ENCODE data around the gene VPS35L. TPM values are rescaled to one million over a fixed set of nuclear protein-coding genes. Genes with fewer than 3 reads are reported as not detected.

The VPS35L gene
- total RNA-seq, 1 experiment from 2014 or later = 27.8 TPM

GRCh38 chr16:19595043-19595767 is 39.7 kb downstream of the VPS35L start:
- DNase-seq (ENCODE audit: low spot score) = peak; percentile 90

DNA sequence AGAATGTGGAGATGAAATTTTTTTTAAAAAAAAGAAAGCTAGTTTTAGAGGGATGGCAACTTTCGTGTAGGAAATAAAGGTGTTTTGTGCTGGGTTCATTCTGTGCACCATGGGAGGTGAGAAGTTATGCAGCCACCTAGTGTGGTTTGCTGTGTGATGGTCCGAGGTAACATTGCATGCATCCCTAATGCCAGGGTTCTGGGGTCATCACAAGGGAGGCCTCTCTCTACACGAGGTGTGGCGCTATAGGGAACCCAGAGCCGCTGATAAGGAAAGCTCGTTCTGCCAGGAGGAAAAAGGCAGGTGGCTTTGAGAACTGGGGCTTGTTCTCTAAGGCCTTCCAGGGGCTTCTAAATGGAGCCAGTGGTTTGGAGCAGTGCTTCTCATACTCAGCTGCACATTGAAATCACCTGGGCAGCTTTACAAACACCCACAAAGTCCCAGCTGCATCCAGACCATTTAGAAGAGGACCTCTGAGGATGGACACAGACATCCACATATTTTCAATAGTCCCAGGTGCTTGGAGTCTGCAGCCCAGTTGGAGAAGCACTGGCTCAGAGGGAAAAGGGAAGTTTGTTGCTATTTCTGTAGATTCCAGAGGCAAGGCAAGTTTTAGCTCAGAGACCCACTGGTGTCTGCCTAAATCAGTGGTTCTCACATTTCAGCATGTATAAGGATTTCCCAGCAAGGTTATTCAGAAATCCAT is 43.5 kb downstream of the VPS35L start:
- DNase-seq (ENCODE audit: low spot score) = no peak

- DNase-seq (ENCODE audit: low spot score) = no peak
These were observed 44.6 kb downstream of the VPS35L start for GRCh38 chr16:19599968-19600716.

DNA sequence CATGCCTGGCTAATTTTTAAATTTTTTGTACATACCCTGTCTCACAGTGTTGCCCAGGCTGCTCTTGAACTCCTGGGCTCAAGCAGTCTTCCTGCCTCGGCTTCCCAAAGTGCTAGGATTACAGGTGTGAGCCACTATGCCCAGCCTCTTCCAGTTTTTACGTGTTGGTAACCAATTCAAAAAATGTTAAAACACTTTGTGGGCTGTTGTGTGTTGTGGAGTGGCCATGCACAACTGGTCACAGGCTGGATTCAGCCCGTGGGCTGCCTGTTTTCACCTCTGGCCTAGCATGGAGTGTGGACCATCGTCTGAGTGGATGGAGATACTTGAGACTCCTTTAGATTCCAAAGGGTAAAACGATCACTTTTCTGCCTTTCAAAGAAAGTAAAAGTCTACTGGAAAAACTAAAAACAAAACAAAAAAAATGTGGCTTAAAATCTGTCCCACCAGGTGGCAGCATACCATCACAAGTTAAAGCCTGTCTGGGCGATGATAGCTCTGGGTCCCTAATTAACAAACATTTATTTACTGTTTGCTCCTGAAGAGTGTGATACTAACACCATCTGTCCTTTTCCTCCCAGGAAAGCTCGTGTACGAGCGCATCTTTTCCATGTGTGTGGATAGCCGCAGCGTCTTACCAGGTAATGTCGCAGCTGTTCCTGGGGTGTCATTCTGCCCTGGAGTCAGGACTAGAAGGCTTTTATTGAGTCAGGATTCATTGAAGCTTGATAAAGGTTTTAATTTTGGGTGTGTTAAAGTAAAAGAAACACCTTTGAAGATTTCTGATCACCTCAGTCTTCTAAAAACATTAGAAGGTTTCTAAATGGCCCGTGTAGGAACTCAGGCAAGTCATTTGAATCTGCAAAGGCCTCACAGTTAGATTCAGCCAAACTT is 45.8 kb downstream of the VPS35L start:
- peak; percentile 45 for DNase-seq (ENCODE audit: low spot score)

GRCh38 chr16:19604911-19605310 is 49.4 kb downstream of the VPS35L start:
- no peak for DNase-seq (ENCODE audit: low spot score)

GRCh38 chr16:19605701-19606100 is 50.2 kb downstream of the VPS35L start:
- no peak for DNase-seq (ENCODE audit: low spot score)

- no peak for DNase-seq (ENCODE audit: low spot score)
These were observed 52.2 kb downstream of the VPS35L start for GRCh38 chr16:19607616-19608280.

DNA sequence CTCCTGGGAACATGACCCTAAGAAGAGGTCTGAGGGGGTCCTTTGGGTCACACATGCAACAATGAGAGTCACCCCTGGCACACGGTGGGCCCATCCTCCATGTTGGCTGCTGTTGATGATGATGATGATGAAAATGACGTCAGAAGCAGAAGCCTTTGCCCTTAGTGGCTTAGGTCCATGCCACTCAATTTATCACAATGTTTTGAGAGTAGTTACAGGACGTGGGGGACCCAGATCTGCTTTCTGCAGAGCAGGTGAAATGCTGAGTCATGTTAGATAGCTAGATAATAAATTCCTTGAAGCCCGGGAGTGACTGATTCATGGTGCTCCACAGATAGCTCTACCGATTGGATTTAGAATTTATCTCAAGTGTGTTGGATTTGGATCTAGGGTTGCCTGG is 53.9 kb downstream of the VPS35L start:
- peak; percentile 45 for DNase-seq (ENCODE audit: low spot score)

- no peak for DNase-seq (ENCODE audit: low spot score)
These were observed 54.7 kb downstream of the VPS35L start for GRCh38 chr16:19610200-19610599.

DNA sequence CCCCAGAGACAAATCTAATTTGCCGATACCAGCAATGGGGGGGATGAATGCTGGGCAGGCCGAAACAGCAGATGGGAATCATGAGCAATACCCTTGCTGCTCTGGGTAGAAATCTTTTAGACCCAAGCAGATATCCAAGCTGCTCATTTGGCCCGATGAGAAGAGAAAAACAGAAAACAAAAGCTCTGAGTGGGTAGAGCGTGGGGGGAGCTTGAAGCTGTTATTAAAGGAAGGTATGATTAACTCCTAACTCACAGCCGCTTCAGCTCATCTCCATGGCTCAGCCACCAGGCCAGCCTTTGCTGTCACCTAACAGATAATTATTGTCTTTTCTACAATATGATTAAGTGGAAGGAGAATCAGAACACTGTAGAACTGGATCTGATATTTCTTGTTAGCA is 58.3 kb downstream of the VPS35L start:
- no peak for DNase-seq (ENCODE audit: low spot score)

- DNase-seq (ENCODE audit: low spot score) = no peak
These were observed 60.7 kb downstream of the VPS35L start for GRCh38 chr16:19616241-19616640.

DNA sequence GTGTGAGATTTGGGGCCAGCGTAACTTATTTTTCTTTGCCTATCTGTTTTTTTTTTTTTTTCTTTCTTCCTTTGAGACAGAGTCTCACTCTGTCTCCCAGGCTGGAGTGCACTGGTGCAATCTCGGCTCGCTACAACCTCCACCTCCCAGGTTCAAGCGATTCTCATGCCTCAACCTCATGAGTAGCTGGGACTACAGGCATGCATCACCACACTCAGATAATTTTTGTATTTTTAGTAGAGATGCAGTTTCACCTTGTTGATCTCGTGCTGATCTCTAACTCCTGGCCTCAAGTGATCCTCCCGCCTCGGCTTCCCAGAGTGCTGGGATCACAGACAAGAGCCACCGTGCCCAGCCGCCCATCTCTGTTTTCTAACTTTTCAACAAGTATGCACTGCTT is 63.4 kb downstream of the VPS35L start:
- no peak for DNase-seq (ENCODE audit: low spot score)

- DNase-seq (ENCODE audit: low spot score) = no peak
These were observed 65.9 kb downstream of the VPS35L start for GRCh38 chr16:19621445-19621844.

GRCh38 chr16:19625039-19625438 is 69.5 kb downstream of the VPS35L start:
- DNase-seq (ENCODE audit: low spot score) = no peak

- no peak for DNase-seq (ENCODE audit: low spot score)
These were observed 81.1 kb downstream of the VPS35L start for GRCh38 chr16:19636436-19637267.

DNA sequence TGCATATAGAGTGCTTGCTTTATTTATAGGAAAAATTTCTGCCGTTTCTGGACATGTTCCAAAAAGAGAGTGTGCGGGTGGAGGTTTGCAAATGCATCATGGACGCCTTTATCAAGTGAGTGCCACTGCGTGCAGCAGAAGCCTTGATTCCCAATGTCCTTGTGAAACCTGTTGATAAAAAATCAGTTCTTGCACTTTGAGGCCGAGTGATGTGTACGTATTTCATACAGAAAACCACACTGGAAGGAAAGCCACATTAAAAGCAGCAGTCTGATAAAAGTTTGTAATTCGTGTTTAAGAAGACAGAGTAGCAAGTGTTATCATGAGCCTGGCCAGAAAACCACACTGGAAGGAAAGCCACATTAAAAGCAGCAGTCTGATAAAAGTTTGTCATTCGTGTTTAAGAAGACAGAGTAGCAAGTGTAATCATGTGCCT is 84.5 kb downstream of the VPS35L start:
- DNase-seq (ENCODE audit: low spot score) = no peak

DNA sequence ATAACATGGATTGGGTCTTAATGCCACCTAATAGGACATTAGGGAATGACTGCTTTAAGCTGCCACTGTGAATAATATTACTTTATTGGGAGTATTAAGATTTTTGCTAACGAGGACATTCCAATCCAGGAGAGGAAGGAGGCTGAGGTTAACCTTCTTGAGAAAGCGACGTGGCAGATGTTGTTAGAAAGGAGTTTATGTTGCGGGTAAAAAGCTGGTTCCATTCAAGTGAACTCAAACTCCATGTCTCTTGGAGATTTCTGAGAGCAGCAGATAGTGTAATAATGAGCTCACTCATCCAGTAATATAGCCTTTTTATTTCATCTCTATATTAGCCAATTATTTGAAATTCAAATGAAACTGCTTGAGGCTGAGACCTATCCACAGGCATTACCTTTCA is 87.0 kb downstream of the VPS35L start:
- DNase-seq (ENCODE audit: low spot score) = no peak

GRCh38 chr16:19644877-19645276 is 89.4 kb downstream of the VPS35L start:
- DNase-seq (ENCODE audit: low spot score) = no peak

- peak; percentile 32 for DNase-seq (ENCODE audit: low spot score)
These were observed 90.1 kb downstream of the VPS35L start for GRCh38 chr16:19645557-19645981.

GRCh38 chr16:19649980-19650379 is 94.5 kb downstream of the VPS35L start:
- no peak for DNase-seq (ENCODE audit: low spot score)

Measured in A172 (cell line).